Loucy (cell line): ENCODE results near the gene IRAK3.
"Not testable (repeated sequence)": the region's sequence is repeated elsewhere in the genome, so short reads cannot be mapped to it uniquely, and the experiment has no call there.

Experiments used
- H2AFZ ChIP-seq: fragments of 200-600 bp; sonication (generic); 2 replicates; pipeline ENCODE4 v1.6.0; 2016; ENCODE audit warnings: antibody characterized with exemption, mild to moderate bottlenecking, low read length, moderate library complexity
- H3F3A ChIP-seq: fragments of 200-600 bp; 2 replicates; pipeline ENCODE4 v1.6.0; 2016; ENCODE audit warnings: antibody characterized with exemption, low read depth, mild to moderate bottlenecking
- H3K27me3 ChIP-seq: fragments of 200-600 bp; sonication (generic); 2 replicates; pipeline ENCODE4 v1.6.1; 2014; ENCODE audit warnings: low read length, mild to moderate bottlenecking; ENCODE audit not compliant: insufficient read depth, poor library complexity, severe bottlenecking
- H3K36me3 ChIP-seq: fragments of 200-600 bp; sonication (generic); 2 replicates; pipeline ENCODE4 v1.6.1; 2016; ENCODE audit warnings: low read length; ENCODE audit not compliant: insufficient read depth
- H3K4me1 ChIP-seq: fragments of 200-600 bp; sonication (generic); 2 replicates; pipeline ENCODE4 v1.5.1; 2014; ENCODE audit warnings: low read length, mild to moderate bottlenecking; ENCODE audit not compliant: insufficient read depth, poor library complexity, severe bottlenecking
- H3K4me2 ChIP-seq: fragments of 200-600 bp; sonication (generic); 2 replicates; pipeline ENCODE4 v1.6.0; 2014; ENCODE audit warnings: antibody characterized with exemption, low read length, low read depth, mild to moderate bottlenecking; ENCODE audit not compliant: poor library complexity, severe bottlenecking
- H3K4me3 ChIP-seq: fragments of 200-600 bp; sonication (generic); 2 replicates; pipeline ENCODE4 v1.5.1; 2014; ENCODE audit warnings: low read length, mild to moderate bottlenecking, mixed read lengths; ENCODE audit not compliant: poor library complexity, severe bottlenecking
- H3K79me2 ChIP-seq: fragments of 200-600 bp; sonication (generic); 2 replicates; pipeline ENCODE4 v1.6.1; 2014; ENCODE audit warnings: low read length; ENCODE audit not compliant: insufficient read depth
- H3K9ac ChIP-seq: fragments of 200-600 bp; sonication (generic); 2 replicates; pipeline ENCODE4 v1.6.0; 2014; ENCODE audit warnings: mild to moderate bottlenecking, low read depth, low read length, moderate library complexity; ENCODE audit not compliant: poor library complexity, severe bottlenecking
- H3K9me2 ChIP-seq: fragments of 200-600 bp; sonication (generic); replicated peaks from 2 replicates; pipeline ENCODE4 v1.6.1; 2016; ENCODE audit warnings: low read depth, low read length, mixed read lengths
- H3K9me3 ChIP-seq: fragments of 200-600 bp; sonication (generic); 2 replicates; pipeline ENCODE4 v1.6.1; 2014; ENCODE audit warnings: mild to moderate bottlenecking, antibody characterized with exemption, low read length, low read depth; ENCODE audit not compliant: insufficient read depth
- H4K20me1 ChIP-seq: fragments of 200-600 bp; sonication (generic); 2 replicates; pipeline ENCODE4 v1.6.0; 2014; ENCODE audit warnings: antibody characterized with exemption, low read length, mild to moderate bottlenecking; ENCODE audit not compliant: insufficient read depth, poor library complexity, severe bottlenecking
- EZH2phosphoT487 ChIP-seq: fragments of 200-600 bp; IDR thresholded peaks from 2 replicates; pipeline ENCODE4 v1.6.1; 2018; ENCODE audit warnings: antibody characterized with exemption, mild to moderate bottlenecking, moderate library complexity, borderline replicate concordance
- TF ChIP-seq, protein P1 (sequence below): fragments of 200-600 bp; sonication (generic); conservative IDR thresholded peaks from 2 replicates; pipeline ENCODE4 v1.5.1; 2014; ENCODE audit warnings: mild to moderate bottlenecking, antibody characterized with exemption, low read length

IRAK3 gene

DNA sequence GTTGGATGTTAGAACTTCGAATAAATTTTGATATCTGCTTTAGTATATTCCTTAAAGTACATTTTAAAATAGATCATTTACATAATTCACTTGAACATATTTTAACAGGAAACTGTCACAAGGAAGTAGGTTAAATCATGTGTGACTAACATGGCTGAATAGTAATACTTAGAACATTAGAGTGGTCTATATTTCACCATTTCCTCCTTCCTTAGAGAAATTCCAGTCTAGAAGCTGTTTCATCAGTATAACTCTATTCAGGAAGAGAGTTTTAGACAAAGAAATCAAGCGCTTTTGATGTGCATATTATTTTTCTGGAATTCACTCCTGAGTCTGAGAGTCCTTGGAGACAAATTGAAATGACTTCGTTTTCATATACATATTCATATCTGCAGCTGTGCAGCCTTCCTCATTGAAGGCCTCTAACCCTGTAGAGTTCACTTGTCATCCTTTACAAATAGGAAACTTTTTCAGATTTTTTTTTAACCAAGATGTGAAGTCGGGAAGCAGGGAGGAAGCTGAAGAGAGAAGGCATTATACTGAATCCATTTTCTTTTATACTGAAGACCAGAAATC is 28.4 kb downstream of the IRAK3 start:
- Histone ChIP-seq H4K20me1 (no peaks in the 10 kb centered on the region), H3K9me3 (no peaks in the 10 kb centered on the region), H3K27me3 (no peaks in the 10 kb centered on the region), H3K9me2 (no peaks in the 10 kb centered on the region), H2AFZ (0 out of 2 replicates have a peak overlapping the region, but pooled peaks have one; percentile 6), H3K4me3 (no peak overlapping the region), H3K4me1 (peaks cover 1% of the 10 kb centered on the region), H3K9ac (no peak overlapping the region), H3K4me2 (no peak overlapping the region), H3K79me2 (no peaks in the 10 kb centered on the region), H3F3A (no peaks in the 10 kb centered on the region), H3K36me3 (no peaks in the 10 kb centered on the region)
- no peak for TF ChIP-seq EZH2phosphoT487
- TF ChIP-seq, protein P1, sequence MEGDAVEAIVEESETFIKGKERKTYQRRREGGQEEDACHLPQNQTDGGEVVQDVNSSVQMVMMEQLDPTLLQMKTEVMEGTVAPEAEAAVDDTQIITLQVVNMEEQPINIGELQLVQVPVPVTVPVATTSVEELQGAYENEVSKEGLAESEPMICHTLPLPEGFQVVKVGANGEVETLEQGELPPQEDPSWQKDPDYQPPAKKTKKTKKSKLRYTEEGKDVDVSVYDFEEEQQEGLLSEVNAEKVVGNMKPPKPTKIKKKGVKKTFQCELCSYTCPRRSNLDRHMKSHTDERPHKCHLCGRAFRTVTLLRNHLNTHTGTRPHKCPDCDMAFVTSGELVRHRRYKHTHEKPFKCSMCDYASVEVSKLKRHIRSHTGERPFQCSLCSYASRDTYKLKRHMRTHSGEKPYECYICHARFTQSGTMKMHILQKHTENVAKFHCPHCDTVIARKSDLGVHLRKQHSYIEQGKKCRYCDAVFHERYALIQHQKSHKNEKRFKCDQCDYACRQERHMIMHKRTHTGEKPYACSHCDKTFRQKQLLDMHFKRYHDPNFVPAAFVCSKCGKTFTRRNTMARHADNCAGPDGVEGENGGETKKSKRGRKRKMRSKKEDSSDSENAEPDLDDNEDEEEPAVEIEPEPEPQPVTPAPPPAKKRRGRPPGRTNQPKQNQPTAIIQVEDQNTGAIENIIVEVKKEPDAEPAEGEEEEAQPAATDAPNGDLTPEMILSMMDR = no peak

DNA sequence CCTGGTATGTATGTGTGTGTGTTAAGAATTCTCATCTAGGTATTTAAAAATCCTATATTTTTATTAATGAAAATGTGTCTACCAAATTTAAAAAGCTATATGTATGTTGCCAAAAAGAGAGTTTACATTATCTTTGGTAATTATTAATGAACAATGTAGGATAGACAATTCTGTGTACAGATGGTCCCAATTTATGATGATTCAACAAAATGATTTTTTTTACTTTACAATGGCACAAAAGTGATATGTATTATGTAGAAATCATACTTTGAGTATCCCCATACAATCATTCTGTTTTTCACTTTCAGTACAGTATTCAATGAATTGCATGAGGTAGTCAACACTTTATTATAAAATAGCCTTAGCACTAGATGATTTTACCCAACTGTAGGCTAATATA is 39.4 kb downstream of the IRAK3 start:
- no peak for TF ChIP-seq EZH2phosphoT487
- TF ChIP-seq, protein P1 = no peak
- H3K27me3 ChIP-seq = no peaks in the 10 kb centered on the region
- H3K9me2 ChIP-seq = no peaks in the 10 kb centered on the region
- no peaks in the 10 kb centered on the region for H3K4me1 ChIP-seq
- no peaks in the 10 kb centered on the region for H3F3A ChIP-seq
- no peak overlapping the region for H2AFZ ChIP-seq
- no peaks in the 10 kb centered on the region for H3K79me2 ChIP-seq
- H3K4me3 ChIP-seq = no peak overlapping the region
- no peaks in the 10 kb centered on the region for H3K36me3 ChIP-seq
- H4K20me1 ChIP-seq = no peaks in the 10 kb centered on the region
- no peak overlapping the region for H3K9ac ChIP-seq
- no peaks in the 10 kb centered on the region for H3K9me3 ChIP-seq
- H3K4me2 ChIP-seq = no peak overlapping the region

DNA sequence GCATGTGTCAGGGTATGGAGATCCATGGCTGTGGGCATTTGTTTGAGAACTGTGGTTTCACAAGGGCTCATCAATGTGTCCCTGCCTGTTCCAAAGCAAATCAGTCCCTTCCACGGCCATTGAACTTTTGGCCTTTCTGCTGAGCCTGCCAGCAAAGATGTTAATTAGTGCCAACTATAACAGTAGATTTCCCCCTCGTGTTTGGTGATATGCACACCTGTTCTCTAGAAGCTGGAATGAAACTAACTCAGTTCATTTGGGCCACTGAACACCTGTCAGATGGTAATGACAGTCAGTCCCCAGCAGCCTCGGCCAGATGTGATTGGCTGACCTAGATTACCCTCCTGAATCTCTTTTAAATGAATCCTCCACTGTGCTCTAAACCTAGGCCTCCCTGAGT is 43.2 kb downstream of the IRAK3 start:
- Histone ChIP-seq H3K9me3 (no peaks in the 10 kb centered on the region), H3K27me3 (no peaks in the 10 kb centered on the region), H3K36me3 (no peaks in the 10 kb centered on the region), H3K9me2 (no peaks in the 10 kb centered on the region), H3K4me2 (no peak overlapping the region), H3K79me2 (no peaks in the 10 kb centered on the region), H3K4me1 (peaks cover 6% of the 10 kb centered on the region), H2AFZ (no peak overlapping the region), H3F3A (no peaks in the 10 kb centered on the region), H3K4me3 (no peak overlapping the region), H4K20me1 (no peaks in the 10 kb centered on the region), H3K9ac (no peak overlapping the region)
- no peak for TF ChIP-seq EZH2phosphoT487
- TF ChIP-seq, protein P1 = no peak

DNA sequence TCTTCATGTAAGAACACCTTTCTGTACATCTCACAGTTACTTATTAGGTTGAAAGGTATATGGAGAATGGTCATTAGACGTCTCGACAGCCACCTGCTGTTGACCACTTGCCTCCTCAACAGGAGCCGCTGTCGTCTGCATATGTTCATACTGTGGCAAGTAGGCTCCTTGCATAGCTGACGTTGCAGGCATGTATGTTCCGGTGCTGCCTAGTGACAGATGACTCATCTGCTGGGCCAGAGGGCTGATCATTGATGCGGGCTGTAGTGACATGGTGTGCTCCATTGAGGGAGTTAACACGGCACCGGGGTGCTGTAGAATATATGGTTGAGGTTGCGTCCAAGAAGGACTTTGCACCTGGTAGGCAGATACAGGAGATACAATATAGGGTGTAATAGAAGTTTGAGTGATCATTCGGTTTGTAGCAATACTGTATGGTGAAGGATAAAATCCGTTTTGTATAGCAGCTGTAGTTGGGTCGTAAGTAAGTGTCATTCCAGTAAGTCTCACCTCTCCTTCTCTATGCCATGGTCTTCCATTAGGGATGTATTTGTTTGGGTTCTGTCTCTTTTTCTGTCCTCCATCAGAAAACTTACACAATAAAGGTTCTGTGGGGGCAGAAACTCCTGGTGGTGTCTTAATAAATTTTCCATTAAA is 45.2 kb downstream of the IRAK3 start:
- Histone ChIP-seq H2AFZ (peak overlapping the region; percentile 86), H3K9ac (peak overlapping the region; percentile 35), H3K4me2 (peak overlapping the region; percentile 81), H3K4me3 (peak overlapping the region; percentile 69)
- H3K4me1 ChIP-seq, H3K79me2 ChIP-seq, H3K36me3 ChIP-seq, H4K20me1 ChIP-seq, H3K9me2 ChIP-seq, H3F3A ChIP-seq, H3K9me3 ChIP-seq, H3K27me3 ChIP-seq: not testable (repeated sequence)

DNA sequence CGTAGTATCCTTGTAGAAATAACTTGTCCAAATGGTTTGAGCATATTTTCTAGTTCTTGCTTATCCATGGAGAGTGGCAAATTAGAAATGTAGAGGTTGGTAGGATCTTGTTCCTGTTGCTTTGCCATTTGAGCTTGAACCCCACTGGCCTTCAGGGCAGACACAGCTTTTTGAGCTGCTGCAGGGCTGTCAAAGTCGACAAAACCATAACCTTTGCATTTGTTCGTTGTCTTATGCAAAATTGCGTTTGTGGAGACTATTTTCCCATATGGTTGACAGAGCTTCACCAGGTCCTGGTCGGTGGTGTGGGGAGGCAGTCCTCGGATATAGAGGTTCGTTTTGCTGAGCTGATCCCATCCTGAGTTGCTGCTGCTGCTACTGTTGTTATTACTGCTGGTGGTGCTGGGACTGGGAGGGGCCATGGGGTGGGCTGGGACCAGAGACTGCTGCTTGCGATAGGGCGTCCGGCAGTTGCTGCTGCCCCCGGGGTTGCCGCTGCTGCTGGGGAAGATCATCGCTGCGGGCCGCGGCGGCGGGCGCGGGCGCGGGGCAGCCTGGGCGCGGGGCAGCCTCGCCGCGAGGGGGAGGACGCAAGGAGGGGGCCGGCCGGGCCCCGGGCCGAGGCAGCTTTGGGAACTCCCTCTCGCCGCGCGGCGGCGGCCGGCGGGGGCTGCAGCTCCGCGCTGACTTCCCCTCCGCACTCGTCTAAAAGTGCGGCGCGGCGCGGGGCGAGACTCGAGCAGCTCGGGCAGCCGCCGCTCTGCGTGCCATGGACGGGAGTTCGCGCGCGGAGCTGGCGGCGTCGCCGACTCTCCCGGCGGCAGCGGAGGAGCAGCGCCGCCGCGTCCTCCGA is 46.0 kb downstream of the IRAK3 start:
- Histone ChIP-seq H2AFZ (peak overlapping the region; percentile 86), H3K9ac (peak overlapping the region; percentile 51)
- H3K4me1 ChIP-seq = not testable (repeated sequence)

More for the DNA sequence above, 46.0 kb downstream of the IRAK3 start:
- Histone ChIP-seq H3K4me3 (peak overlapping the region; percentile 69), H3K4me2 (peak overlapping the region; percentile 81)
- not testable (repeated sequence) for H3K9me2 ChIP-seq, H4K20me1 ChIP-seq, H3K79me2 ChIP-seq, H3K9me3 ChIP-seq, H3K27me3 ChIP-seq, H3F3A ChIP-seq, H3K36me3 ChIP-seq
